K562 (cell line): Measurements from ENCODE around the gene SCYGR2. TPM values are rescaled to one million over a fixed set of nuclear protein-coding genes. Genes with fewer than 3 reads are reported as not detected.

Experiments used
- CAMTA2 ChIP-seq: fragments of 250-450 bp; sonication (Bioruptor Pico); conservative IDR thresholded peaks from 2 replicates; pipeline ENCODE4 v1.5.1; 2022
- ESRRA ChIP-seq: fragments of 450-650 bp; IDR thresholded peaks from 2 replicates; pipeline ENCODE4 v1.6.1; 2014; ENCODE audit warnings: low read depth, mild to moderate bottlenecking, moderate library complexity, borderline replicate concordance
- KAT8 ChIP-seq: fragments of 450-650 bp; IDR thresholded peaks from 2 replicates; pipeline ENCODE4 v1.6.1; 2016; ENCODE audit warnings: low read depth, mild to moderate bottlenecking
- KDM1A ChIP-seq, 2 experiments: fragments of 450-650 bp; IDR thresholded peaks; 2 replicates each; pipeline ENCODE4 v1.6.1; 2016; ENCODE audit warnings: mild to moderate bottlenecking in 2 of 2
- NFRKB ChIP-seq: fragments of 450-650 bp; IDR thresholded peaks from 2 replicates; pipeline ENCODE4 v1.6.1; 2016; ENCODE audit warnings: low read depth
- PHB ChIP-seq: fragments of 250-450 bp; sonication (Bioruptor Pico); IDR thresholded peaks from 2 replicates; pipeline ENCODE4 v1.5.0; 2021
- POLR2AphosphoS5 ChIP-seq: IDR thresholded peaks from 2 replicates; pipeline ENCODE4 v1.6.1; 2011; ENCODE audit warnings: mild to moderate bottlenecking, low read depth, low read length, moderate library complexity; ENCODE audit not compliant: control insufficient read depth, insufficient read depth
- ZFPM2 ChIP-seq: fragments of 250-450 bp; sonication (Bioruptor Pico); IDR thresholded peaks from 2 replicates; pipeline ENCODE4 v1.5.1; 2022; ENCODE audit warnings: mild to moderate bottlenecking
- ZNF431 ChIP-seq: sonication (generic); formaldehyde crosslinking; IDR thresholded peaks from 2 replicates; pipeline ENCODE4 v1.8.0; 2022; ENCODE audit warnings: mild to moderate bottlenecking, missing genetic modification reagents
- polyA plus RNA-seq, 8 experiments: library from polyadenylated mRNA; depleted of rRNA in 4 of 8; stranded (reverse) in 5 of 8; unstranded in 3 of 8; fragments of >200 nt; fragmentation: Nextera tagmentation in 2 of 8; fragmentation: Illumina TruSeq in 1 of 8; extraction: Ambion mirVana in 2 of 8; extraction: Trizol in 1 of 8; gene quantifications; 2 replicates each; pipeline versions ENCODE4 v1.2.1 to v1.2.3, GENCODE V29; 2011 to 2014; ENCODE audit warnings: inconsistent platforms in 1 of 8, missing spikeins in 1 of 8
- total RNA-seq, 7 experiments: library from RNA; depleted of rRNA in 6 of 7; stranded (reverse); fragments of >200 nt in 6 of 7; fragmentation: Illumina TruSeq in 2 of 7; extraction: Trizol in 2 of 7; gene quantifications; 2 replicates each; pipeline versions ENCODE4 v1.2.1 to v1.2.3, GENCODE V29; 2011 to 2021; ENCODE audit warnings: low replicate concordance in 1 of 7
- TF ChIP-seq, protein P1 (sequence below), 2 experiments: fragments of 450-650 bp in 1 of 2; IDR thresholded peaks; 2 replicates each; pipeline ENCODE4 v1.6.1; 2011 to 2017; ENCODE audit warnings: low read depth in 2 of 2, antibody characterized with exemption in 1 of 2, borderline replicate concordance in 1 of 2, low read length in 1 of 2, mild to moderate bottlenecking in 1 of 2, mixed read lengths in 1 of 2; ENCODE audit not compliant: control insufficient read depth in 1 of 2
- TF ChIP-seq, protein P2 (sequence below), 3 experiments: fragments of 200-800 bp in 1 of 3; fragments of 250-450 bp in 1 of 3; fragments of 450-650 bp in 1 of 3; sonication (Bioruptor Pico) in 1 of 3; sonication (Bioruptor generic) in 1 of 3; formaldehyde crosslinking in 1 of 3; IDR thresholded peaks; 2 replicates each; pipeline versions ENCODE4 v1.6.1 to v1.8.0; 2016 to 2022; ENCODE audit warnings: mild to moderate bottlenecking in 2 of 3, missing genetic modification characterization in 2 of 3, missing compliant biosample characterization in 1 of 3, moderate library complexity in 1 of 3
- TF ChIP-seq, protein P3 (sequence below): fragments of 250-450 bp; sonication (Bioruptor Pico); IDR thresholded peaks from 2 replicates; pipeline ENCODE4 v1.5.1; 2021; ENCODE audit warnings: mild to moderate bottlenecking

Gene SCYGR2
- total and polyA plus RNA-seq, 9 of the 15 experiments (the other 6 are each of a cell fraction or from before 2014, with no cell fraction given) = not detected

DNA sequence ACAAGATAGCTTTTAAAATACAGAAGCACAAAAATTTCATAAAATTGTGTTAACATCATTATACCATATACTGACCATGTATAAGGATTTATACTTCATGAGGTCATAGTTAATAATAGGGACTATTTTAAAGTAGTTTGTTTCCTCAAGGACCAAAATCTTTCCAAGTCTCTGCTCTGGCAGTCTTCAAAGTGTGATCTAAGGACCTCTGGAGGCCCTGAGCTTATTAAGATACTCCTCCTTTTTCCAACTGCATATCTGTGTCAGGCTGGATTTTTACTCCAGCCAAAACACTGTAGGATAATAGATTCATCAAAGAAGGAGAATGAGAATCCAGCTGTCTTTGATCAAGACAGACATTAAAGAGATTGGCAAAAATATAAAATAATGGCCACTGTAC lies 1.7 kb upstream of the SCYGR2 start (continued):
- TF ChIP-seq, protein P1, sequence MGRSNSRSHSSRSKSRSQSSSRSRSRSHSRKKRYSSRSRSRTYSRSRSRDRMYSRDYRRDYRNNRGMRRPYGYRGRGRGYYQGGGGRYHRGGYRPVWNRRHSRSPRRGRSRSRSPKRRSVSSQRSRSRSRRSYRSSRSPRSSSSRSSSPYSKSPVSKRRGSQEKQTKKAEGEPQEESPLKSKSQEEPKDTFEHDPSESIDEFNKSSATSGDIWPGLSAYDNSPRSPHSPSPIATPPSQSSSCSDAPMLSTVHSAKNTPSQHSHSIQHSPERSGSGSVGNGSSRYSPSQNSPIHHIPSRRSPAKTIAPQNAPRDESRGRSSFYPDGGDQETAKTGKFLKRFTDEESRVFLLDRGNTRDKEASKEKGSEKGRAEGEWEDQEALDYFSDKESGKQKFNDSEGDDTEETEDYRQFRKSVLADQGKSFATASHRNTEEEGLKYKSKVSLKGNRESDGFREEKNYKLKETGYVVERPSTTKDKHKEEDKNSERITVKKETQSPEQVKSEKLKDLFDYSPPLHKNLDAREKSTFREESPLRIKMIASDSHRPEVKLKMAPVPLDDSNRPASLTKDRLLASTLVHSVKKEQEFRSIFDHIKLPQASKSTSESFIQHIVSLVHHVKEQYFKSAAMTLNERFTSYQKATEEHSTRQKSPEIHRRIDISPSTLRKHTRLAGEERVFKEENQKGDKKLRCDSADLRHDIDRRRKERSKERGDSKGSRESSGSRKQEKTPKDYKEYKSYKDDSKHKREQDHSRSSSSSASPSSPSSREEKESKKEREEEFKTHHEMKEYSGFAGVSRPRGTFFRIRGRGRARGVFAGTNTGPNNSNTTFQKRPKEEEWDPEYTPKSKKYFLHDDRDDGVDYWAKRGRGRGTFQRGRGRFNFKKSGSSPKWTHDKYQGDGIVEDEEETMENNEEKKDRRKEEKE (IDR thresholded peaks at IDR 0.05; ENCODE audit: borderline replicate concordance in 1 of 2, control insufficient read depth in 1 of 2, low read depth in 2 of 2, low read length in 1 of 2) = no peak
- no peak for TF ChIP-seq ESRRA
- no peak for TF ChIP-seq KAT8
- TF ChIP-seq ZNF431 (CRISPR knock-in tag) = no peak
- TF ChIP-seq NFRKB = no peak
- no peak for TF ChIP-seq KDM1A (IDR thresholded peaks at IDR 0.05)
- TF ChIP-seq POLR2AphosphoS5 = no peak
- TF ChIP-seq PHB (CRISPR knock-in tag) = no peak
- TF ChIP-seq, protein P2, sequence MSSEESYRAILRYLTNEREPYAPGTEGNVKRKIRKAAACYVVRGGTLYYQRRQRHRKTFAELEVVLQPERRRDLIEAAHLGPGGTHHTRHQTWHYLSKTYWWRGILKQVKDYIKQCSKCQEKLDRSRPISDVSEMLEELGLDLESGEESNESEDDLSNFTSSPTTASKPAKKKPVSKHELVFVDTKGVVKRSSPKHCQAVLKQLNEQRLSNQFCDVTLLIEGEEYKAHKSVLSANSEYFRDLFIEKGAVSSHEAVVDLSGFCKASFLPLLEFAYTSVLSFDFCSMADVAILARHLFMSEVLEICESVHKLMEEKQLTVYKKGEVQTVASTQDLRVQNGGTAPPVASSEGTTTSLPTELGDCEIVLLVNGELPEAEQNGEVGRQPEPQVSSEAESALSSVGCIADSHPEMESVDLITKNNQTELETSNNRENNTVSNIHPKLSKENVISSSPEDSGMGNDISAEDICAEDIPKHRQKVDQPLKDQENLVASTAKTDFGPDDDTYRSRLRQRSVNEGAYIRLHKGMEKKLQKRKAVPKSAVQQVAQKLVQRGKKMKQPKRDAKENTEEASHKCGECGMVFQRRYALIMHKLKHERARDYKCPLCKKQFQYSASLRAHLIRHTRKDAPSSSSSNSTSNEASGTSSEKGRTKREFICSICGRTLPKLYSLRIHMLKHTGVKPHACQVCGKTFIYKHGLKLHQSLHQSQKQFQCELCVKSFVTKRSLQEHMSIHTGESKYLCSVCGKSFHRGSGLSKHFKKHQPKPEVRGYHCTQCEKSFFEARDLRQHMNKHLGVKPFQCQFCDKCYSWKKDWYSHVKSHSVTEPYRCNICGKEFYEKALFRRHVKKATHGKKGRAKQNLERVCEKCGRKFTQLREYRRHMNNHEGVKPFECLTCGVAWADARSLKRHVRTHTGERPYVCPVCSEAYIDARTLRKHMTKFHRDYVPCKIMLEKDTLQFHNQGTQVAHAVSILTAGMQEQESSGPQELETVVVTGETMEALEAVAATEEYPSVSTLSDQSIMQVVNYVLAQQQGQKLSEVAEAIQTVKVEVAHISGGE (CRISPR knock-in tag; IDR thresholded peaks at IDR 0.05) = no peak
- TF ChIP-seq, protein P3, sequence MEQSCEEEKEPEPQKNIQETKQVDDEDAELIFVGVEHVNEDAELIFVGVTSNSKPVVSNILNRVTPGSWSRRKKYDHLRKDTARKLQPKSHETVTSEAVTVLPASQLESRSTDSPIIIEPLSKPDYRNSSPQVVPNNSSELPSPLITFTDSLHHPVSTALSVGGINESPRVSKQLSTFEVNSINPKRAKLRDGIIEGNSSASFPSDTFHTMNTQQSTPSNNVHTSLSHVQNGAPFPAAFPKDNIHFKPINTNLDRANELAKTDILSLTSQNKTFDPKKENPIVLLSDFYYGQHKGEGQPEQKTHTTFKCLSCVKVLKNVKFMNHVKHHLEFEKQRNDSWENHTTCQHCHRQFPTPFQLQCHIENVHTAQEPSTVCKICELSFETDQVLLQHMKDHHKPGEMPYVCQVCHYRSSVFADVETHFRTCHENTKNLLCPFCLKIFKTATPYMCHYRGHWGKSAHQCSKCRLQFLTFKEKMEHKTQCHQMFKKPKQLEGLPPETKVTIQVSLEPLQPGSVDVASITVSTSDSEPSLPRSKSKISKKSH (CRISPR knock-in tag) = no peak
- TF ChIP-seq CAMTA2 (CRISPR knock-in tag) = no peak
- TF ChIP-seq ZFPM2 (CRISPR knock-in tag) = no peak
